Kidney (tissue), 14 donors: Measurements from ENCODE around the gene SLC7A9. TPM values are rescaled to one million over a fixed set of nuclear protein-coding genes. Genes with fewer than 3 reads are reported as not detected.

Experiments used
- DNase-seq, 5 donors: peaks; one replicate each; pipeline ENCODE4 v3.0.0-alpha.2; 2013 to 2020
- FAIRE-seq: peaks from 2 replicates; lab custom pipeline; 2012; peaks lifted over from hg19 to GRCh38; lab: Jason Lieb, UNC
- H3K27ac ChIP-seq, 2 donors: one replicate each; pipeline ENCODE4 v1.7.0; 2013; ENCODE audit warnings: low read depth in 2 of 2, low read length in 2 of 2, inconsistent platforms in 1 of 2
- H3K27me3 ChIP-seq: one replicate; pipeline ENCODE4 v1.7.1; 2013; ENCODE audit warnings: low read length, inconsistent platforms; ENCODE audit not compliant: control insufficient read depth, insufficient read depth
- H3K36me3 ChIP-seq, 3 donors: one replicate each; pipeline versions ENCODE4 v1.7.0 to v1.7.1; 2013; ENCODE audit warnings: low read length in 3 of 3, control low read depth in 1 of 3, inconsistent platforms in 1 of 3; ENCODE audit not compliant: insufficient read depth in 3 of 3, control insufficient read depth in 2 of 3
- H3K4me1 ChIP-seq, 3 donors: one replicate each; pipeline versions ENCODE4 v1.7.0 to v1.7.1; 2013; ENCODE audit warnings: low read length in 3 of 3, inconsistent platforms in 1 of 3, low read depth in 1 of 3; ENCODE audit not compliant: control insufficient read depth in 2 of 3, insufficient read depth in 2 of 3
- H3K4me3 ChIP-seq, 3 donors: one replicate each; pipeline versions ENCODE4 v1.7.0 to v1.8.1; 2013; ENCODE audit warnings: low read length in 3 of 3, control low read depth in 1 of 3, inconsistent platforms in 1 of 3
- H3K9ac ChIP-seq, 3 donors: one replicate each; pipeline versions ENCODE4 v1.7.0 to v1.7.1; 2013; ENCODE audit warnings: low read length in 3 of 3, control low read depth in 1 of 3, inconsistent platforms in 1 of 3
- H3K9me3 ChIP-seq, 3 donors: one replicate each; pipeline versions ENCODE4 v1.7.0 to v1.7.1; 2013; ENCODE audit warnings: low read length in 3 of 3, control low read depth in 1 of 3, inconsistent platforms in 1 of 3; ENCODE audit not compliant: control insufficient read depth in 2 of 3, insufficient read depth in 1 of 3
- intact Hi-C: fragments of 100-400 bp; cut with DNase I; formaldehyde crosslinking; loops from one replicate; pipeline ENCODE4 v1.11.1; 2022
- polyA plus RNA-seq: library from polyadenylated mRNA; stranded (reverse); fragments of 350-450 nt; fragmentation: Illumina TruSeq; extraction: RNeasy Lipid Tissue Mini Kit (QIAGEN cat#74804); gene quantifications from one replicate; pipeline ENCODE4 v1.2.3, GENCODE V29; 2014; ENCODE audit warnings: low read depth, low replicate concordance; ENCODE audit not compliant: insufficient read depth
- total RNA-seq: library from RNA; stranded (reverse); fragmentation: NEBNext Ultra II Directional; extraction: Animal tissue kit (Norgen Biotek cat#: 25700); gene quantifications from one replicate; pipeline ENCODE4 v1.2.1, GENCODE V29; 2021
- TF ChIP-seq, protein P1 (sequence below): IDR thresholded peaks from 3 replicates; pipeline ENCODE4 v1.5.1; 2012; ENCODE audit warnings: mild to moderate bottlenecking, moderate library complexity, borderline replicate concordance; ENCODE audit not compliant: insufficient read depth; ENCODE audit errors: extremely low read depth
- donor health status: control.
- donor health status: control.
- donor health status: control.
- donor health status: control.
- donor health status: control.
- donor health status: DM: yes; HTN: yes; CAD: no.
- donor health status: Normal renal cell carcinoma (clear cell type).

The SLC7A9 gene
- total and polyA plus RNA-seq, 2 donors from 2014 or later: 2.6 to 40.0 TPM

DNA sequence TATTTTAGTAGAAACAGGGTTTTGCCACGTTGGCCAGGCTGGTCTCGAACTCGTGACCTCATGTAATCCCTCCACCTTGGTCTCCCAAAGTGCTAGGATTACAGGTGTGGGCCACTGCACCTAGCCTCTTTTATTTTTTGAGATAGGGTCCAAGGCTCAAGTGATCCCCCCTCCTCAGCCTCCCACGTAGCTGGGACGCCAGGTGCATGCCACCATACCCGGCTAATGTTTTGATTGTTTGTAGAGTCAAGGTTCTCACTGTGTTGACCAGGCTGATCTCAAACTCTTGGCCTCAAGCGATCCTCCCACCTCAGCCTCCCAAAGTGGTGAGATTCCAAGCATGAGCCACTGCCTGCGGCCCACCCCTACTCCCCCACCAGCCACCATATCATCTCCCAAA lies 6.3 kb downstream of the SLC7A9 start:
- FAIRE-seq (no peak), DNase-seq (no peak)
- TF ChIP-seq, protein P1, sequence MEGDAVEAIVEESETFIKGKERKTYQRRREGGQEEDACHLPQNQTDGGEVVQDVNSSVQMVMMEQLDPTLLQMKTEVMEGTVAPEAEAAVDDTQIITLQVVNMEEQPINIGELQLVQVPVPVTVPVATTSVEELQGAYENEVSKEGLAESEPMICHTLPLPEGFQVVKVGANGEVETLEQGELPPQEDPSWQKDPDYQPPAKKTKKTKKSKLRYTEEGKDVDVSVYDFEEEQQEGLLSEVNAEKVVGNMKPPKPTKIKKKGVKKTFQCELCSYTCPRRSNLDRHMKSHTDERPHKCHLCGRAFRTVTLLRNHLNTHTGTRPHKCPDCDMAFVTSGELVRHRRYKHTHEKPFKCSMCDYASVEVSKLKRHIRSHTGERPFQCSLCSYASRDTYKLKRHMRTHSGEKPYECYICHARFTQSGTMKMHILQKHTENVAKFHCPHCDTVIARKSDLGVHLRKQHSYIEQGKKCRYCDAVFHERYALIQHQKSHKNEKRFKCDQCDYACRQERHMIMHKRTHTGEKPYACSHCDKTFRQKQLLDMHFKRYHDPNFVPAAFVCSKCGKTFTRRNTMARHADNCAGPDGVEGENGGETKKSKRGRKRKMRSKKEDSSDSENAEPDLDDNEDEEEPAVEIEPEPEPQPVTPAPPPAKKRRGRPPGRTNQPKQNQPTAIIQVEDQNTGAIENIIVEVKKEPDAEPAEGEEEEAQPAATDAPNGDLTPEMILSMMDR: no peak

DNA sequence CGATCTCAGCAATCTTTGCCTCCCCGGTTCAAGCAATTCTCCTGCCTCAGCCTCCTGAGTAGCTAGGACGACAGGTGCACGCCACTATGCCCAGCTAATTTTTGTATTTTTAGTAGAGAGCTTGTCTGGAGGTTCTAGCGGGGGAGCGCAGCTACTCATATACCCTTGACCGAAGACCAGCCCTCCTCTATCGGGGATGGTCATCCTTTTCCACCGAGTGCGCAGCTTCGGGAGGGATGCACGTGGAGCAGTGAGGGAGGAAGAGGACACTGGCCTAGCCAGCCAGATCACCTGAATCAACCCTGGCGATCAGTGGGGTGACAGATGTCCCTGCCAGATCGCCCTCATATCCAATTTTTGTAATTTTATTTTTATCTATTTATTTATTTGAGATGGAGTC lies 6.8 kb downstream of the SLC7A9 start:
- Histone ChIP-seq H3K27me3 (no peaks in the 10 kb centered on the region), H3K36me3 (no peaks in the 10 kb centered on the region), H3K4me3 (no peak overlapping the region), H3K4me1 (no peaks in the 10 kb centered on the region), H3K27ac (no peak overlapping the region), H3K9ac (no peak overlapping the region), H3K9me3 (no peaks in the 10 kb centered on the region)
- no peak for FAIRE-seq
- intact Hi-C loops: no loop called here
- no peak for DNase-seq
- TF ChIP-seq, protein P1: no peak

More for the DNA sequence above, 6.3 kb downstream of the SLC7A9 start:
- Histone ChIP-seq H3K9ac (no peak overlapping the region), H3K27ac (no peak overlapping the region), H3K36me3 (no peaks in the 10 kb centered on the region), H3K4me1 (no peaks in the 10 kb centered on the region), H3K27me3 (no peaks in the 10 kb centered on the region), H3K9me3 (no peaks in the 10 kb centered on the region), H3K4me3 (no peak overlapping the region)
- intact Hi-C loops: no loop called here

DNA sequence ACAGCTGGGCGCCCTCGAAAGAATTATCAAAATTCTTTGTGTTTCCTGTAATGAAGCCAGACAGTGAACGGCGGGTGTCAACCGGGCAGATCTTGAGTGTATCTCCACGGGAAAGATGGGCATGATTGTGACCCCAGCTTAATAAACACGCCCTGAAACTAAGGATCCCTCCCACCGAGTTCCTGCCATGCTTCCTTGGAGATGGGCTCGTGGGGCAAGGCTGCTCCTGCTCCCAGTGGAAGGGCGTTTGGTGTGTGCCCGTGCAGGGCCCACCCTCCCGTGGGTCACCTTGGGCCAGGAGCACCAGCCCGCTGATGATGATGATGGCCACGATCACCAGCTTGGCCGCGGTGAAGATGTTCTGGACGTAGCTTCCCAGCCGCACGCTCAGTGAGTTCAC lies 7.4 kb downstream of the SLC7A9 start:
- DNase-seq (no peak), FAIRE-seq (no peak)
- Histone ChIP-seq H3K9ac (no peak overlapping the region), H3K27me3 (no peaks in the 10 kb centered on the region), H3K36me3 (no peaks in the 10 kb centered on the region), H3K9me3 (no peaks in the 10 kb centered on the region), H3K4me1 (no peaks in the 10 kb centered on the region), H3K27ac (no peak overlapping the region), H3K4me3 (no peak overlapping the region)
- intact Hi-C loops: no loop called here
- TF ChIP-seq, protein P1: no peak

DNA sequence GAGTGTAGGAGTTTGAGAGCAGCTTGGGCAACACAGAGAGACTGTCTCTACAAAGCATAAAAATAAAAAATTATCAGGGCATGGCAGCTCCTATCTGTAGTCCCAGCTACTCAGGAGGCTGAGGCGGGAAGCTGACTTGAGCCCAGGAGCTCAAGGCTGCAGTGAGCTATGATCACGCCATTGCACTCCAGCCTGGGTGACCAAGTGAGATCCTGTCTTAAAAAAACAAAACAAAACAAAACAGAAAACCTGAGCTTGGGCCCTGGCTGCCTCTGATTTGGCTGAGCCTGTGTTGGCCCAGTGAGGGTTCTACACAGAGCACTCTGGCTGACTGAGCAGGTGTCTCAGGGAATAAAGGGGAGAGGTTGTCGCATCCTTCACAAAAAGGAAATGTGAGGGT lies 8.0 kb downstream of the SLC7A9 start:
- no peaks in the 10 kb centered on the region for H3K9me3 ChIP-seq
- no peak overlapping the region for H3K27ac ChIP-seq
- TF ChIP-seq, protein P1: no peak
- intact Hi-C loops: no loop called here
- FAIRE-seq: no peak
- no peak overlapping the region for H3K4me3 ChIP-seq
- DNase-seq: no peak
- no peaks in the 10 kb centered on the region for H3K27me3 ChIP-seq
- H3K4me1 ChIP-seq: no peaks in the 10 kb centered on the region
- H3K36me3 ChIP-seq: no peaks in the 10 kb centered on the region
- H3K9ac ChIP-seq: no peak overlapping the region
